K562 (cell line): Measurements from ENCODE around the gene SAV1.

Experiments
- ATF3 ChIP-seq, 2 experiments: fragments of 450-650 bp in 1 of 2; sonication (generic) in 1 of 2; formaldehyde crosslinking in 1 of 2; IDR thresholded peaks in 1 of 2; conservative IDR thresholded peaks in 1 of 2; 2 replicates each; pipeline versions ENCODE4 v1.6.1 to v1.8.1; 2016 to 2023; ENCODE audit warnings: mild to moderate bottlenecking in 2 of 2, moderate library complexity in 2 of 2, inconsistent platforms in 1 of 2, missing genetic modification reagents in 1 of 2
- CBX2 ChIP-seq: fragments of 200-600 bp; sonication (generic); IDR thresholded peaks from one replicate; pipeline ENCODE4 v1.6.1; 2012; ENCODE audit warnings: mild to moderate bottlenecking, low read length, inconsistent platforms; ENCODE audit not compliant: insufficient read depth, poor library complexity, severe bottlenecking
- CTCF ChIP-seq, 3 experiments: IDR thresholded peaks in 2 of 3; conservative IDR thresholded peaks in 1 of 3; 2 replicates each; pipeline ENCODE4 v1.5.1; 2011 to 2012; ENCODE audit warnings: low read length in 3 of 3, mild to moderate bottlenecking in 3 of 3, control low read depth in 2 of 3, improper control_type of control experiment in 1 of 3, inconsistent platforms in 1 of 3, low read depth in 1 of 3, mixed read lengths in 1 of 3, moderate library complexity in 1 of 3; ENCODE audit not compliant: insufficient read depth in 2 of 3
- EZH2 ChIP-seq: IDR thresholded peaks from 2 replicates; pipeline ENCODE4 v1.6.1; 2012; ENCODE audit warnings: low read depth, mild to moderate bottlenecking, inconsistent platforms, low read length, borderline replicate concordance
- JUNB ChIP-seq: fragments of 450-650 bp; formaldehyde crosslinking; conservative IDR thresholded peaks from 2 replicates; pipeline ENCODE4 v1.4.0; 2020; ENCODE audit warnings: mild to moderate bottlenecking
- NUFIP1 ChIP-seq: fragments of 450-650 bp; IDR thresholded peaks from 2 replicates; pipeline ENCODE4 v1.6.1; 2018; ENCODE audit not compliant: partially characterized antibody
- PATZ1 ChIP-seq: fragments of 250-450 bp; sonication (Bioruptor Pico); IDR thresholded peaks from 2 replicates; pipeline ENCODE4 v1.5.0; 2020; ENCODE audit warnings: mild to moderate bottlenecking, borderline replicate concordance
- POLR2A ChIP-seq: fragments of 450-650 bp; conservative IDR thresholded peaks from 2 replicates; pipeline ENCODE4 v1.6.1; 2016
- POLR2AphosphoS5 ChIP-seq: IDR thresholded peaks from 2 replicates; pipeline ENCODE4 v1.6.1; 2011; ENCODE audit warnings: mild to moderate bottlenecking, low read depth, low read length, moderate library complexity; ENCODE audit not compliant: control insufficient read depth, insufficient read depth
- RNF219 ChIP-seq: fragments of 250-450 bp; sonication (Bioruptor Pico); IDR thresholded peaks from 2 replicates; pipeline ENCODE4 v1.5.0; 2022; ENCODE audit warnings: mild to moderate bottlenecking
- SMARCC2 ChIP-seq: fragments of 450-650 bp; IDR thresholded peaks from 2 replicates; pipeline ENCODE4 v1.6.1; 2017; ENCODE audit warnings: antibody characterized with exemption, moderate library complexity, mild to moderate bottlenecking, low read depth
- TCF7L2 ChIP-seq: fragments of 150-350 bp; IDR thresholded peaks from 2 replicates; pipeline ENCODE4 v1.6.1; 2016; ENCODE audit warnings: low read depth, mild to moderate bottlenecking, low read length, moderate library complexity
- ZMIZ1 ChIP-seq, 2 experiments: fragments of 150-350 bp in 1 of 2; IDR thresholded peaks; 2 replicates each; pipeline ENCODE4 v1.6.1; 2012 to 2016; ENCODE audit warnings: low read depth in 2 of 2, low read length in 2 of 2, mild to moderate bottlenecking in 1 of 2, moderate library complexity in 1 of 2
- ZNF384 ChIP-seq: IDR thresholded peaks from 2 replicates; pipeline ENCODE4 v1.6.1; 2012; ENCODE audit warnings: low read depth, low read length, improper control_type of control experiment

- TF ChIP-seq TCF7L2 (no peak), JUNB (CRISPR knock-in tag) (no peak), RNF219 (CRISPR knock-in tag) (no peak), POLR2AphosphoS5 (no peak), ZNF384 (no peak), NUFIP1 (no peak), EZH2 (no peak), ATF3 (IDR thresholded peaks at IDR 0.05) (no peak), ATF3 (CRISPR knock-in tag; conservative IDR thresholded peaks at IDR 0.05) (no peak), SMARCC2 (no peak), POLR2A (no peak), ZMIZ1 (IDR thresholded peaks at IDR 0.05; ENCODE audit: low read depth in 2 of 2, low read length in 2 of 2) (no peak), PATZ1 (CRISPR knock-in tag) (no peak), CBX2 (no peak), CTCF (IDR thresholded peaks at IDR 0.05 in 2 of 3, conservative IDR thresholded peaks at IDR 0.05 in 1 of 3; ENCODE audit: insufficient read depth in 2 of 3, low read depth in 1 of 3, low read length in 3 of 3) (no peak)
Observed at GRCh38 chr14:50601394-50601793, 66.7 kb downstream of the SAV1 start.
